Astrocyte (in vitro differentiated cells and primary cell): ENCODE results near the gene CPA5. TPM values are rescaled to one million over a fixed set of nuclear protein-coding genes. Genes with fewer than 3 reads are reported as not detected.

Experiments
- DNase-seq: peaks from one replicate; pipeline ENCODE4 v3.0.0-alpha.2; 2010; ENCODE audit warnings: low read depth
- FAIRE-seq: peaks from 2 replicates; lab custom pipeline; 2011; peaks lifted over from hg19 to GRCh38; lab: Jason Lieb, UNC
- H2AFZ ChIP-seq: 2 replicates; pipeline ENCODE4 v1.6.0; 2012; ENCODE audit warnings: low read depth, low read length, inconsistent platforms
- H3K27ac ChIP-seq: 2 replicates; pipeline ENCODE4 v1.5.1; 2011; ENCODE audit warnings: low read depth, low read length, inconsistent platforms
- H3K27me3 ChIP-seq: 2 replicates; pipeline ENCODE4 v1.6.0; 2011; ENCODE audit warnings: low read length, inconsistent platforms; ENCODE audit not compliant: insufficient read depth
- H3K36me3 ChIP-seq: 2 replicates; pipeline ENCODE4 v1.5.1; 2011; ENCODE audit warnings: low read length, inconsistent platforms; ENCODE audit not compliant: insufficient read depth
- H3K4me1 ChIP-seq: 2 replicates; pipeline ENCODE4 v1.5.1; 2011; ENCODE audit warnings: low read length, inconsistent platforms; ENCODE audit not compliant: insufficient read depth
- H3K4me2 ChIP-seq: 2 replicates; pipeline ENCODE4 v1.6.0; 2012; ENCODE audit warnings: low read length, inconsistent platforms
- H3K4me3 ChIP-seq: 2 replicates; pipeline ENCODE4 v1.5.1; 2011; ENCODE audit warnings: low read depth, mild to moderate bottlenecking, low read length, inconsistent platforms; ENCODE audit not compliant: insufficient read depth
- H3K79me2 ChIP-seq: 2 replicates; pipeline ENCODE4 v1.6.0; 2012; ENCODE audit warnings: mild to moderate bottlenecking, low read length, inconsistent platforms; ENCODE audit not compliant: insufficient read depth
- H3K9ac ChIP-seq: 2 replicates; pipeline ENCODE4 v1.6.0; 2012; ENCODE audit warnings: mild to moderate bottlenecking, low read length, inconsistent platforms
- H3K9me3 ChIP-seq: 2 replicates; pipeline ENCODE4 v1.5.1; 2012; ENCODE audit warnings: low read depth, mild to moderate bottlenecking, low read length, inconsistent platforms; ENCODE audit not compliant: insufficient read depth
- H4K20me1 ChIP-seq: 2 replicates; pipeline ENCODE4 v1.6.0; 2012; ENCODE audit warnings: low read length, inconsistent platforms; ENCODE audit not compliant: insufficient read depth
- H3K27ac Mint-ChIP-seq: one replicate; pipeline ENCODE4 v1.8.0; 2021; ENCODE audit warnings: mild to moderate bottlenecking, mixed read lengths; ENCODE audit not compliant: unreplicated experiment
- H3K27me3 Mint-ChIP-seq: one replicate; pipeline ENCODE4 v1.8.0; 2021; ENCODE audit warnings: low read depth, mixed read lengths; ENCODE audit not compliant: unreplicated experiment
- H3K36me3 Mint-ChIP-seq: one replicate; pipeline ENCODE4 v1.8.0; 2021; ENCODE audit warnings: low read depth, mixed read lengths; ENCODE audit not compliant: unreplicated experiment
- H3K4me1 Mint-ChIP-seq: one replicate; pipeline ENCODE4 v1.8.0; 2021; ENCODE audit warnings: low read depth, mixed read lengths; ENCODE audit not compliant: unreplicated experiment
- H3K4me3 Mint-ChIP-seq: one replicate; pipeline ENCODE4 v1.8.0; 2021; ENCODE audit warnings: mild to moderate bottlenecking, moderate library complexity, mixed read lengths; ENCODE audit not compliant: unreplicated experiment
- H3K9me3 Mint-ChIP-seq: one replicate; pipeline ENCODE4 v1.8.0; 2021; ENCODE audit warnings: mild to moderate bottlenecking, mixed read lengths; ENCODE audit not compliant: unreplicated experiment
- EZH2 ChIP-seq: IDR thresholded peaks from 2 replicates; pipeline ENCODE4 v1.6.1; 2012; ENCODE audit warnings: mild to moderate bottlenecking, low read length, inconsistent platforms; ENCODE audit not compliant: insufficient read depth
- total RNA-seq: library from RNA; stranded (reverse); gene quantifications from 2 replicates; pipeline ENCODE4 v1.2.1, GENCODE V29; 2021
- TF ChIP-seq, protein P1 (sequence below): IDR thresholded peaks from 2 replicates; pipeline ENCODE4 v1.5.1; 2011; ENCODE audit warnings: low read depth, mild to moderate bottlenecking, inconsistent platforms, low read length, moderate library complexity; ENCODE audit not compliant: insufficient read depth

CPA5 gene
- total RNA-seq, 1 donor from 2014 or later = not detected

DNA sequence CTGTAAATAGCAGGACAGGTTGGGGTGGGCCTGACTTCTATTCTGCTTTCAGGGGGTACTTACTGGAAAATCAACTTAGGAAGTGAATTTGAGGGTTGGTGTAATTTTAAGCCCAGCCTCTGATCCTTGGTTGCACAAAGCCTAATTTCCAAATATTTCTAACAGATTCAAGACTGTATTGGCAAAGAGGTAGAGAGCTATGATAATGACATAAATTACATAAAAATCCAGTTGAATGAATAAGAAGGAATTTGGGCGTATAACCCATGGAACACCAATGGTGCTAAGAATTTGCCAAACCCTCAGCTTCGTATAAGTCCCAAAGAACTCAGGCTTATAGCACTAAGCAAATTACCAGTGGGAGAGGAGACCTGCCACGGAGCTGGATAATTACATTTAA is 39.7 kb upstream of the CPA5 start:
- peaks cover 3% of the 10 kb centered on the region for H3K9me3 Mint-ChIP-seq
- no peak for FAIRE-seq
- H3K27ac ChIP-seq = no peak overlapping the region

DNA sequence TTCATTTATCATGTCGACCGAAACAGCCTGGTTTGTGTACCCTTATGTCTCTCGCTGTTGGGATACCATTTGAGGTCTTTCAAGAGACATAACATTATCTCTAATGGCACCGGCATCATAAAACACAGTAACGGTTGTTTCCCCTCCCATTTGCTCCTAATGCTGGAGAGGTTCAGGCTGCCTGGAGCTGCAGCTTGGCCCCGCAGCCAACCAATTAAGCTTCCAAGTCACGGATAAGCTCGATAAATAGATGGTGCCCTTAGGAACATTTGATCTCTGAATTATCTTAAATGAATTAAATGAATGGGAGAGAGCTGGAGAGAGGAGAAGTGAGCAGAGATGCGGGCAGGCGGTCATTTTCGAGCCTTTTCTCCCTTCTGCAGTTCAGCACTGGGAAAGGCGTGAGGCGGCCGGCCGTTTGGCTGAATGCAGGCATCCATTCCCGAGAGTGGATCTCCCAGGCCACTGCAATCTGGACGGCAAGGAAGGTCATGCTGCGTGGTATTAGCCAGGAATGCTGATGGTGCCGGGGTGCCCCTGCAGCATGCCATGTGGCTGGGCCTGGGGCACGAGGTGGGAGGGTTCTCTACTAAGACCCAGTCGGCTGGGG is 39.1 kb upstream of the CPA5 start:
- no peaks in the 10 kb centered on the region for H3K9me3 ChIP-seq
- H4K20me1 ChIP-seq = no peaks in the 10 kb centered on the region
- H3K9ac ChIP-seq = no peak overlapping the region
- H3K36me3 ChIP-seq = peaks cover 54% of the 10 kb centered on the region
- TF ChIP-seq, protein P1, sequence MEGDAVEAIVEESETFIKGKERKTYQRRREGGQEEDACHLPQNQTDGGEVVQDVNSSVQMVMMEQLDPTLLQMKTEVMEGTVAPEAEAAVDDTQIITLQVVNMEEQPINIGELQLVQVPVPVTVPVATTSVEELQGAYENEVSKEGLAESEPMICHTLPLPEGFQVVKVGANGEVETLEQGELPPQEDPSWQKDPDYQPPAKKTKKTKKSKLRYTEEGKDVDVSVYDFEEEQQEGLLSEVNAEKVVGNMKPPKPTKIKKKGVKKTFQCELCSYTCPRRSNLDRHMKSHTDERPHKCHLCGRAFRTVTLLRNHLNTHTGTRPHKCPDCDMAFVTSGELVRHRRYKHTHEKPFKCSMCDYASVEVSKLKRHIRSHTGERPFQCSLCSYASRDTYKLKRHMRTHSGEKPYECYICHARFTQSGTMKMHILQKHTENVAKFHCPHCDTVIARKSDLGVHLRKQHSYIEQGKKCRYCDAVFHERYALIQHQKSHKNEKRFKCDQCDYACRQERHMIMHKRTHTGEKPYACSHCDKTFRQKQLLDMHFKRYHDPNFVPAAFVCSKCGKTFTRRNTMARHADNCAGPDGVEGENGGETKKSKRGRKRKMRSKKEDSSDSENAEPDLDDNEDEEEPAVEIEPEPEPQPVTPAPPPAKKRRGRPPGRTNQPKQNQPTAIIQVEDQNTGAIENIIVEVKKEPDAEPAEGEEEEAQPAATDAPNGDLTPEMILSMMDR = no peak
- TF ChIP-seq EZH2 = no peak
- no peaks in the 10 kb centered on the region for H3K79me2 ChIP-seq
- Mint-ChIP-seq H3K36me3 (peaks cover 40% of the 10 kb centered on the region), H3K27me3 (no peaks in the 10 kb centered on the region), H3K4me3 (no peak overlapping the region), H3K27ac (no peak overlapping the region), H3K9me3 (peaks cover 3% of the 10 kb centered on the region), H3K4me1 (no peaks in the 10 kb centered on the region)
- FAIRE-seq (no peak), DNase-seq (no peak)
- H3K4me1 ChIP-seq = no peaks in the 10 kb centered on the region
- no peak overlapping the region for H3K4me3 ChIP-seq
- H3K27ac ChIP-seq = no peak overlapping the region
- no peaks in the 10 kb centered on the region for H3K27me3 ChIP-seq
- no peak overlapping the region for H2AFZ ChIP-seq
- H3K4me2 ChIP-seq = no peak overlapping the region

More for the DNA sequence above, 39.7 kb upstream of the CPA5 start:
- no peaks in the 10 kb centered on the region for H4K20me1 ChIP-seq
- no peaks in the 10 kb centered on the region for H3K79me2 ChIP-seq
- H3K9me3 ChIP-seq = no peaks in the 10 kb centered on the region
- H3K36me3 ChIP-seq = peaks cover 53% of the 10 kb centered on the region
- no peak overlapping the region for H3K4me2 ChIP-seq
- no peaks in the 10 kb centered on the region for H3K4me1 Mint-ChIP-seq
- peaks cover 39% of the 10 kb centered on the region for H3K36me3 Mint-ChIP-seq
- DNase-seq = no peak
- no peaks in the 10 kb centered on the region for H3K27me3 ChIP-seq
- H3K27ac Mint-ChIP-seq = no peak overlapping the region
- no peak overlapping the region for H3K9ac ChIP-seq
- no peaks in the 10 kb centered on the region for H3K27me3 Mint-ChIP-seq
- no peak for TF ChIP-seq EZH2
- TF ChIP-seq, protein P1 = no peak
- no peaks in the 10 kb centered on the region for H3K4me1 ChIP-seq
- H3K4me3 Mint-ChIP-seq = no peak overlapping the region
- H3K4me3 ChIP-seq = no peak overlapping the region
- H2AFZ ChIP-seq = no peak overlapping the region

DNA sequence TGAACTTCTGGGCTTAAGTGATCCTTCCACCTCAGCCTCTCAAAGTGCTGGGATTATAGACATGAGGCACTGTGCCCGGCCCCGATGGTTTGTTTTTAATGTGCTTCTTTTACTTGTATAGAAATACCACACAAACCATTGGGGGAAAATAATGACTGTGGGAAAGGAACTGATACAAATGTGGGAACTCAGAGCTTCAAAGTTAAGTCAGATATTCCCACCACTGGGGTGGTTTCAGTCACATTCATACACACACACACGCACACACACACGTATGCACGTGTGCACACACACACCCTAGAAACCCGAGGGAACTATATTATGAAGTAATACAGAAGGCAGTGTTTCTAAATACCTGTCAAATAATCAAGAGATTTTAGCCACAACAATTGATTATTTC is 34.6 kb upstream of the CPA5 start:
- H3K36me3 ChIP-seq = peaks cover 57% of the 10 kb centered on the region
- Mint-ChIP-seq H3K9me3 (peaks cover 4% of the 10 kb centered on the region), H3K27ac (no peak overlapping the region), H3K36me3 (peaks cover 41% of the 10 kb centered on the region), H3K4me3 (no peak overlapping the region), H3K4me1 (no peaks in the 10 kb centered on the region), H3K27me3 (peaks cover 4% of the 10 kb centered on the region)
- H3K4me3 ChIP-seq = no peak overlapping the region
- H3K79me2 ChIP-seq = peaks cover 2% of the 10 kb centered on the region
- H4K20me1 ChIP-seq = peaks cover 4% of the 10 kb centered on the region
- H2AFZ ChIP-seq = no peak overlapping the region
- no peaks in the 10 kb centered on the region for H3K4me1 ChIP-seq
- no peak overlapping the region for H3K9ac ChIP-seq
- no peak for TF ChIP-seq EZH2
- TF ChIP-seq, protein P1 = no peak
- no peak overlapping the region for H3K4me2 ChIP-seq
- H3K27ac ChIP-seq = no peak overlapping the region
- H3K9me3 ChIP-seq = no peaks in the 10 kb centered on the region
- DNase-seq (no peak), FAIRE-seq (no peak)
- no peaks in the 10 kb centered on the region for H3K27me3 ChIP-seq
